Measurements from ENCODE around the gene LRMDA. TPM values are rescaled to one million over a fixed set of nuclear protein-coding genes. Genes with fewer than 3 reads are reported as not detected.
"Not testable (repeated sequence)": the region's sequence is repeated elsewhere in the genome, so short reads cannot be mapped to it uniquely, and the experiment has no call there.

Gene LRMDA
- total and polyA plus RNA-seq, 2 of the 4 experiments (the other 2 are of a cell fraction) = 0.07 TPM; not detected in 1

DNA sequence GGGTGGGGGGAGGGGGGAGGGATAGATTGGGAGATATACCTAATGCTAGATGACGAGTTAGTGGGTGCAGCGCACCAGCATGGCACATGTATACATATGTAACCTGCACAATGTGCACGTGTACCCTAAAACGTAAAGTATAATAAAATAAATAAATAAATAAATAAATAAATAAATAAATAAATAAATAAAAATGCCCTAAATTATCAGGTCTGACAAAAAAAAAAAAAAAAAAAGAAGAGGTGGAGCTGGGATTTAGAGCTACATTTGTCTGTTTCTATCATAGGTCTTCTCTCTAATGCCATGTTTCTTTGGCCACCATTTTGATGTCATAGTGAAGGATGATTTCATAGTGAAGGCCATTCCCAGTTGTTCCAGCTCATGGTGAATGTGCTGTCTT lies 1095.4 kb downstream of the LRMDA start:
- H2BK20ac ChIP-seq (ENCODE audit: low read depth, low read length); H4K20me1 ChIP-seq (ENCODE audit: insufficient read depth, low read length); H2BK15ac ChIP-seq (ENCODE audit: low read depth, low read length); H4K91ac ChIP-seq (ENCODE audit: insufficient read depth, low read depth, low read length); H4K5ac ChIP-seq (ENCODE audit: low read depth, low read length); H3K9me1 ChIP-seq (ENCODE audit: insufficient read depth, low read length); dilution Hi-C loops (cut with HindIII; ENCODE audit: low sequenced_read_pairs, unreplicated experiment); DNase-seq; H3K18ac ChIP-seq (ENCODE audit: low read depth, low read length); H3K23ac ChIP-seq (ENCODE audit: low read depth, low read length); H2AK9ac ChIP-seq (replicated peaks; ENCODE audit: low read depth, low read length, poor library complexity); H3K36me3 ChIP-seq (ENCODE audit: control insufficient read depth, insufficient read depth, low read length); POLR2A ChIA-PET (ENCODE audit: unreplicated experiment); H3K4me2 ChIP-seq (ENCODE audit: low read depth, low read length); intact Hi-C loops (cut with micrococcal nuclease); H2BK120ac ChIP-seq (ENCODE audit: low read depth, low read length); H2BK5ac ChIP-seq (ENCODE audit: low read depth, low read length, poor library complexity, severe bottlenecking); H3K9me3 ChIP-seq (ENCODE audit: control insufficient read depth, insufficient read depth, low read length); H2AFZ ChIP-seq (replicated peaks; ENCODE audit: low read length, poor library complexity); in situ Hi-C loops (cut with MboI; ENCODE audit: low sequenced_read_pairs); H3K4me3 ChIP-seq (ENCODE audit: insufficient read depth, low read depth, low read length); H3K79me1 ChIP-seq (ENCODE audit: low read depth in 1 of 2, low read length in 2 of 2); H3K4me1 ChIP-seq (ENCODE audit: control insufficient read depth, insufficient read depth, low read length); H3K27ac ChIP-seq (ENCODE audit: insufficient read depth, low read length); H3K27me3 ChIP-seq (ENCODE audit: control insufficient read depth, insufficient read depth, low read length); H3K9ac ChIP-seq (ENCODE audit: low read depth, low read length); H3K56ac ChIP-seq (ENCODE audit: extremely low read depth, insufficient read depth, low read length); H2AK5ac ChIP-seq (ENCODE audit: low read depth, low read length); H3K14ac ChIP-seq (replicated peaks; ENCODE audit: low read depth, low read length); H3K4ac ChIP-seq (ENCODE audit: low read depth, low read length); BruUV-seq (replicated peaks); H4K8ac ChIP-seq (ENCODE audit: low read depth in 2 of 2, low read length in 2 of 2); ATAC-seq (ENCODE audit: low read depth): not testable (repeated sequence)
- CTCF ChIA-PET = interaction anchor here (0.6 kb wide), 3 partner anchors 11 to 583 kb away, joined by 3 to 4 read pairs (median 3); no protein-coding TSS in a partner anchor
- no CpG with 5 or more reads among the region's 4 CpGs for WGBS, 2 experiments (ENCODE audit: extremely low coverage in 2 of 2, insufficient read length in 1 of 2)

All from IMR-90 (cell line).